WTC11 (cell line): ENCODE data around the gene SPTLC1. TPM values are rescaled to one million over a fixed set of nuclear protein-coding genes. Genes with fewer than 3 reads are reported as not detected.

ENCODE experiments used
- ATAC-seq: fragments of 200-7000 bp; cut with Tn5 transposase; 2 replicates; pipeline ENCODE4 v1.10.0; 2021; ENCODE audit warnings: mild to moderate bottlenecking, moderate library complexity
- CTCF ChIA-PET: fragments of 300-600 bp; sonication (Branson Sonifier 250); formaldehyde crosslinking; loops from one replicate; lab custom pipeline; 2021; ENCODE audit warnings: antibody characterized with exemption; lab: Charles Lee
- POLR2A ChIA-PET: fragments of 350-600 bp; sonication (Branson Sonifier 250); formaldehyde crosslinking; loops from one replicate; lab custom pipeline; 2021; ENCODE audit warnings: antibody characterized with exemption; lab: Charles Lee
- DNase-seq: peaks from one replicate; pipeline ENCODE4 v3.0.0; 2021; ENCODE audit warnings: low spot score
- H3K27ac Mint-ChIP-seq: 2 replicates; pipeline ENCODE4 v1.8.0; 2021; ENCODE audit warnings: mixed read lengths
- H3K27me3 Mint-ChIP-seq: 2 replicates; pipeline ENCODE4 v1.8.0; 2021; ENCODE audit warnings: low read depth, mild to moderate bottlenecking, moderate library complexity, mixed read lengths
- H3K36me3 Mint-ChIP-seq: 2 replicates; pipeline ENCODE4 v1.8.0; 2021; ENCODE audit warnings: mixed read lengths
- H3K4me1 Mint-ChIP-seq: 2 replicates; pipeline ENCODE4 v1.8.0; 2022; ENCODE audit warnings: mixed read lengths
- H3K4me3 Mint-ChIP-seq: 2 replicates; pipeline ENCODE4 v1.8.0; 2021; ENCODE audit warnings: mild to moderate bottlenecking, moderate library complexity, mixed read lengths
- H3K9me3 Mint-ChIP-seq: 2 replicates; pipeline ENCODE4 v1.8.0; 2021; ENCODE audit warnings: mixed read lengths
- ATF1 ChIP-seq: sonication (generic); formaldehyde crosslinking; IDR thresholded peaks from 2 replicates; pipeline ENCODE4 v1.8.1; 2023; ENCODE audit warnings: mild to moderate bottlenecking, moderate library complexity, missing genetic modification reagents
- CREM ChIP-seq: sonication (generic); formaldehyde crosslinking; IDR thresholded peaks from 2 replicates; pipeline ENCODE4 v1.8.1; 2022; ENCODE audit warnings: mild to moderate bottlenecking, missing genetic modification reagents, moderate library complexity
- FOXK1 ChIP-seq: sonication (generic); formaldehyde crosslinking; IDR thresholded peaks from 2 replicates; pipeline ENCODE4 v1.8.0; 2022; ENCODE audit warnings: mild to moderate bottlenecking, moderate library complexity, missing genetic modification reagents
- IRF2 ChIP-seq: sonication (generic); formaldehyde crosslinking; IDR thresholded peaks from 2 replicates; pipeline ENCODE4 v1.8.0; 2022; ENCODE audit warnings: low read depth, missing genetic modification reagents, borderline replicate concordance
- MXD4 ChIP-seq: fragments of 250-450 bp; sonication (Bioruptor Pico); IDR thresholded peaks from 2 replicates; pipeline ENCODE4 v1.8.0; 2021; ENCODE audit warnings: mild to moderate bottlenecking, moderate library complexity, borderline replicate concordance
- PRRX2 ChIP-seq: fragments of 250-450 bp; sonication (Bioruptor Pico); IDR thresholded peaks from 2 replicates; pipeline ENCODE4 v1.8.0; 2021; ENCODE audit warnings: mild to moderate bottlenecking
- SMAD3 ChIP-seq: sonication (generic); formaldehyde crosslinking; IDR thresholded peaks from 2 replicates; pipeline ENCODE4 v1.8.0; 2022; ENCODE audit warnings: missing genetic modification reagents, mild to moderate bottlenecking, borderline replicate concordance
- SMAD4 ChIP-seq: sonication (generic); formaldehyde crosslinking; IDR thresholded peaks from 2 replicates; pipeline ENCODE4 v1.8.0; 2022; ENCODE audit warnings: mild to moderate bottlenecking, missing genetic modification reagents
- TCF7 ChIP-seq: sonication (generic); formaldehyde crosslinking; IDR thresholded peaks from 2 replicates; pipeline ENCODE4 v1.8.0; 2022; ENCODE audit warnings: mild to moderate bottlenecking, low read depth, missing genetic modification reagents, moderate library complexity
- TEAD4 ChIP-seq: sonication (generic); formaldehyde crosslinking; IDR thresholded peaks from 2 replicates; pipeline ENCODE4 v1.8.0; 2022; ENCODE audit warnings: mild to moderate bottlenecking, missing genetic modification reagents
- TP53 ChIP-seq: sonication (generic); formaldehyde crosslinking; IDR thresholded peaks from 2 replicates; pipeline ENCODE4 v1.8.1; 2023; ENCODE audit warnings: mild to moderate bottlenecking, missing genetic modification reagents
- ZNF138 ChIP-seq: sonication (generic); formaldehyde crosslinking; conservative IDR thresholded peaks from 2 replicates; pipeline ENCODE4 v1.8.1; 2022; ENCODE audit warnings: mild to moderate bottlenecking, moderate library complexity, missing genetic modification reagents
- ZNF263 ChIP-seq: sonication (generic); formaldehyde crosslinking; IDR thresholded peaks from 2 replicates; pipeline ENCODE4 v1.8.1; 2022; ENCODE audit warnings: low read depth, mild to moderate bottlenecking, moderate library complexity, missing genetic modification reagents
- ZNF396 ChIP-seq: fragments of 250-450 bp; sonication (Bioruptor Pico); IDR thresholded peaks from 2 replicates; pipeline ENCODE4 v1.8.0; 2021; ENCODE audit warnings: mild to moderate bottlenecking, moderate library complexity, borderline replicate concordance
- total RNA-seq: library from RNA; stranded (reverse); gene quantifications from 3 replicates; pipeline ENCODE4 v1.2.3, GENCODE V29; 2021
- TF ChIP-seq, protein P1 (sequence below): sonication (generic); formaldehyde crosslinking; IDR thresholded peaks from 2 replicates; pipeline ENCODE4 v1.8.1; 2023; ENCODE audit warnings: mild to moderate bottlenecking, missing genetic modification reagents, moderate library complexity
- TF ChIP-seq, protein P2 (sequence below): sonication (generic); formaldehyde crosslinking; IDR thresholded peaks from 2 replicates; pipeline ENCODE4 v1.8.1; 2023; ENCODE audit warnings: mild to moderate bottlenecking, moderate library complexity, missing genetic modification reagents
- TF ChIP-seq, protein P3 (sequence below): sonication (generic); formaldehyde crosslinking; IDR thresholded peaks from 2 replicates; pipeline ENCODE4 v1.8.1; 2023; ENCODE audit warnings: mild to moderate bottlenecking, missing genetic modification reagents, borderline replicate concordance
- TF ChIP-seq, protein P4 (sequence below): sonication (generic); formaldehyde crosslinking; IDR thresholded peaks from 2 replicates; pipeline ENCODE4 v1.8.0; 2023; ENCODE audit warnings: missing genetic modification reagents, mild to moderate bottlenecking, borderline replicate concordance
- TF ChIP-seq, protein P5 (sequence below): fragments of 250-450 bp; sonication (Bioruptor Pico); IDR thresholded peaks from 2 replicates; pipeline ENCODE4 v1.8.0; 2021; ENCODE audit warnings: mild to moderate bottlenecking

The SPTLC1 gene
- total RNA-seq, 1 experiment from 2014 or later: 81.2 TPM

DNA sequence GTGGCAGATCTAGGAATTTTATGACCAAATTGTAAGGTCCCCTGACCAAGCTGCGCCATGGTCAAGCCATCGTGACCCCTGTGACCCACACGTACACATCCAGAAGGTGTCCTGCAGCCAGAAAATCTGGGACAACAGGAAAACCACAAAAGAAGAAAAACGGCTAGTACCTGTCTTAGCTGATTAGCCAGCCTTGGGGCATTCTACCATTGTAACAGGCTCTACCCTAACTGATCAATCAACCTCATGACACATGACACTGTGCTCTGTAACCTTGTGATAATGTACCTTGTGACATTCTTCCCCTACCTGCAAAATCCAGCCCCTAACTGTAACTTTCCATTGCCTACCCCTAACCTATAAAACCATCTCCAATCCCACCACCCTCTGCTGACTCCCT is 43.6 kb downstream of the SPTLC1 start:
- H3K27ac Mint-ChIP-seq: peak overlapping the region; percentile 4; the same call in 1 of the 2 replicates
- H3K27me3 Mint-ChIP-seq: no peaks in the 10 kb centered on the region
- TF ChIP-seq, protein P1, sequence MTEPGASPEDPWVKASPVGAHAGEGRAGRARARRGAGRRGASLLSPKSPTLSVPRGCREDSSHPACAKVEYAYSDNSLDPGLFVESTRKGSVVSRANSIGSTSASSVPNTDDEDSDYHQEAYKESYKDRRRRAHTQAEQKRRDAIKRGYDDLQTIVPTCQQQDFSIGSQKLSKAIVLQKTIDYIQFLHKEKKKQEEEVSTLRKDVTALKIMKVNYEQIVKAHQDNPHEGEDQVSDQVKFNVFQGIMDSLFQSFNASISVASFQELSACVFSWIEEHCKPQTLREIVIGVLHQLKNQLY: no peak
- TF ChIP-seq ATF1 (CRISPR knock-in tag): no peak
- TF ChIP-seq PRRX2 (CRISPR knock-in tag): no peak
- TF ChIP-seq, protein P2, sequence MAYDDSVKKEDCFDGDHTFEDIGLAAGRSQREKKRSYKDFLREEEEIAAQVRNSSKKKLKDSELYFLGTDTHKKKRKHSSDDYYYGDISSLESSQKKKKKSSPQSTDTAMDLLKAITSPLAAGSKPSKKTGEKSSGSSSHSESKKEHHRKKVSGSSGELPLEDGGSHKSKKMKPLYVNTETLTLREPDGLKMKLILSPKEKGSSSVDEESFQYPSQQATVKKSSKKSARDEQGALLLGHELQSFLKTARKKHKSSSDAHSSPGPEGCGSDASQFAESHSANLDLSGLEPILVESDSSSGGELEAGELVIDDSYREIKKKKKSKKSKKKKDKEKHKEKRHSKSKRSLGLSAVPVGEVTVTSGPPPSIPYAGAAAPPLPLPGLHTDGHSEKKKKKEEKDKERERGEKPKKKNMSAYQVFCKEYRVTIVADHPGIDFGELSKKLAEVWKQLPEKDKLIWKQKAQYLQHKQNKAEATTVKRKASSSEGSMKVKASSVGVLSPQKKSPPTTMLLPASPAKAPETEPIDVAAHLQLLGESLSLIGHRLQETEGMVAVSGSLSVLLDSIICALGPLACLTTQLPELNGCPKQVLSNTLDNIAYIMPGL (CRISPR knock-in tag): no peak
- no peak for TF ChIP-seq FOXK1
- TF ChIP-seq ZNF263 (CRISPR knock-in tag): no peak
- TF ChIP-seq SMAD3 (CRISPR knock-in tag): no peak
- no peak for TF ChIP-seq IRF2 (CRISPR knock-in tag)
- no peak for TF ChIP-seq TCF7 (CRISPR knock-in tag)
- no peak for TF ChIP-seq TP53 (CRISPR knock-in tag)
- H3K4me1 Mint-ChIP-seq: no peaks in the 10 kb centered on the region
- POLR2A ChIA-PET: interaction anchor here (0.6 kb wide), 1 partner anchor 36 kb away, joined by 3 read pairs; no protein-coding TSS in a partner anchor
- H3K4me3 Mint-ChIP-seq: no peak overlapping the region
- no peak for DNase-seq
- ATAC-seq: no peak
- CTCF ChIA-PET: no interaction called here
- no peaks in the 10 kb centered on the region for H3K9me3 Mint-ChIP-seq
- peaks cover 40% of the 10 kb centered on the region for H3K36me3 Mint-ChIP-seq

DNA sequence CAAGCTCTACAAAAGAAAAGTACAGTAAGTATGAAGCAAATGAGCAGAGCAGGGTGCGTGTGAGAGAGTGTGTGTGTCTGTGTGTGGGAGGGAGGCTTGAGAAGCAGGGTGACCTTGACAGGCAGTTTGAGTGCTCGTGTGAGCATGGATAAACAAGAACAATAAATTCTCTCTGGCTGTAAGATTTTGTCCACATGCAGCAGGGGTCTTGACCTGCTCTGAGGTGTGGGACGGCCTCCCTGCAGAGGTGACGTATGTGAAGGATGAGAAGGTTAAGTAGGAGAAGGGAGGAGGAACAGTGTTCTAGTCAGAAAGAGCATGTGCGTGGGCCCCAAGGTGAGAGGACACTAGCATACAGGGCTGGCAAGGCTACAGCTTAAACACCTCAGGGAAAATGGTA is 49.0 kb downstream of the SPTLC1 start:
- H3K27me3 Mint-ChIP-seq: no peaks in the 10 kb centered on the region
- ChIA-PET POLR2A (no interaction called here), CTCF (no interaction called here)
- DNase-seq: no peak
- H3K36me3 Mint-ChIP-seq: peaks cover 81% of the 10 kb centered on the region
- H3K4me1 Mint-ChIP-seq: no peaks in the 10 kb centered on the region
- TF ChIP-seq CREM (CRISPR knock-in tag): no peak
- TF ChIP-seq SMAD4 (CRISPR knock-in tag): no peak
- no peak for TF ChIP-seq TEAD4 (CRISPR knock-in tag)
- no peak for TF ChIP-seq ZNF138 (CRISPR knock-in tag)
- TF ChIP-seq MXD4 (CRISPR knock-in tag): no peak
- TF ChIP-seq, protein P3, sequence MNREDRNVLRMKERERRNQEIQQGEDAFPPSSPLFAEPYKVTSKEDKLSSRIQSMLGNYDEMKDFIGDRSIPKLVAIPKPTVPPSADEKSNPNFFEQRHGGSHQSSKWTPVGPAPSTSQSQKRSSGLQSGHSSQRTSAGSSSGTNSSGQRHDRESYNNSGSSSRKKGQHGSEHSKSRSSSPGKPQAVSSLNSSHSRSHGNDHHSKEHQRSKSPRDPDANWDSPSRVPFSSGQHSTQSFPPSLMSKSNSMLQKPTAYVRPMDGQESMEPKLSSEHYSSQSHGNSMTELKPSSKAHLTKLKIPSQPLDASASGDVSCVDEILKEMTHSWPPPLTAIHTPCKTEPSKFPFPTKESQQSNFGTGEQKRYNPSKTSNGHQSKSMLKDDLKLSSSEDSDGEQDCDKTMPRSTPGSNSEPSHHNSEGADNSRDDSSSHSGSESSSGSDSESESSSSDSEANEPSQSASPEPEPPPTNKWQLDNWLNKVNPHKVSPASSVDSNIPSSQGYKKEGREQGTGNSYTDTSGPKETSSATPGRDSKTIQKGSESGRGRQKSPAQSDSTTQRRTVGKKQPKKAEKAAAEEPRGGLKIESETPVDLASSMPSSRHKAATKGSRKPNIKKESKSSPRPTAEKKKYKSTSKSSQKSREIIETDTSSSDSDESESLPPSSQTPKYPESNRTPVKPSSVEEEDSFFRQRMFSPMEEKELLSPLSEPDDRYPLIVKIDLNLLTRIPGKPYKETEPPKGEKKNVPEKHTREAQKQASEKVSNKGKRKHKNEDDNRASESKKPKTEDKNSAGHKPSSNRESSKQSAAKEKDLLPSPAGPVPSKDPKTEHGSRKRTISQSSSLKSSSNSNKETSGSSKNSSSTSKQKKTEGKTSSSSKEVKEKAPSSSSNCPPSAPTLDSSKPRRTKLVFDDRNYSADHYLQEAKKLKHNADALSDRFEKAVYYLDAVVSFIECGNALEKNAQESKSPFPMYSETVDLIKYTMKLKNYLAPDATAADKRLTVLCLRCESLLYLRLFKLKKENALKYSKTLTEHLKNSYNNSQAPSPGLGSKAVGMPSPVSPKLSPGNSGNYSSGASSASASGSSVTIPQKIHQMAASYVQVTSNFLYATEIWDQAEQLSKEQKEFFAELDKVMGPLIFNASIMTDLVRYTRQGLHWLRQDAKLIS (CRISPR knock-in tag): no peak
- peaks cover 24% of the 10 kb centered on the region for H3K9me3 Mint-ChIP-seq
- H3K4me3 Mint-ChIP-seq: no peak overlapping the region
- ATAC-seq: no peak
- H3K27ac Mint-ChIP-seq: peak overlapping the region; percentile 22; the same call in 1 of the 2 replicates

DNA sequence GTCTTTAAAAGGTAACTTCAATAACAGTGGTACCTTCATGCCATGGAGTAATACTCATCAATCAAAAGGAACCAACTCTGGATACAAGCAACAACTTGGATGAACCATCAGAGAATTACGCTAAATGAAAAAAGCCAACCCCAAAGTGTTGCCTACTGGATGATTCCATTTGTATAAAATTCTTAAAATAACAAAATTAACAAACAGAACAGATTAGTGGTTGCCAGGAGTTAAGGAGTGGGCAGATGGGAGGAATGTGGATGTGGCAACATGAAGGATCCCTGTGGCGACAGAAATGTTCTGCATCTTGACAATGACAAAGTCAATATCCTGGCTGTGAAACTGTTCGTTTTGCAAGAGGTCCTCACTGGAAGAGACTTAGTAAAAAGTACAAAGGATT is 50.5 kb downstream of the SPTLC1 start:
- H3K27me3 Mint-ChIP-seq: no peaks in the 10 kb centered on the region
- ATAC-seq: no peak
- POLR2A ChIA-PET: no interaction called here
- CTCF ChIA-PET: no interaction called here
- peaks cover 35% of the 10 kb centered on the region for H3K9me3 Mint-ChIP-seq
- no peak for DNase-seq
- H3K27ac Mint-ChIP-seq: no peak overlapping the region
- H3K36me3 Mint-ChIP-seq: peaks cover 91% of the 10 kb centered on the region
- peaks cover 6% of the 10 kb centered on the region for H3K4me1 Mint-ChIP-seq
- no peak overlapping the region for H3K4me3 Mint-ChIP-seq
- TF ChIP-seq, protein P4, sequence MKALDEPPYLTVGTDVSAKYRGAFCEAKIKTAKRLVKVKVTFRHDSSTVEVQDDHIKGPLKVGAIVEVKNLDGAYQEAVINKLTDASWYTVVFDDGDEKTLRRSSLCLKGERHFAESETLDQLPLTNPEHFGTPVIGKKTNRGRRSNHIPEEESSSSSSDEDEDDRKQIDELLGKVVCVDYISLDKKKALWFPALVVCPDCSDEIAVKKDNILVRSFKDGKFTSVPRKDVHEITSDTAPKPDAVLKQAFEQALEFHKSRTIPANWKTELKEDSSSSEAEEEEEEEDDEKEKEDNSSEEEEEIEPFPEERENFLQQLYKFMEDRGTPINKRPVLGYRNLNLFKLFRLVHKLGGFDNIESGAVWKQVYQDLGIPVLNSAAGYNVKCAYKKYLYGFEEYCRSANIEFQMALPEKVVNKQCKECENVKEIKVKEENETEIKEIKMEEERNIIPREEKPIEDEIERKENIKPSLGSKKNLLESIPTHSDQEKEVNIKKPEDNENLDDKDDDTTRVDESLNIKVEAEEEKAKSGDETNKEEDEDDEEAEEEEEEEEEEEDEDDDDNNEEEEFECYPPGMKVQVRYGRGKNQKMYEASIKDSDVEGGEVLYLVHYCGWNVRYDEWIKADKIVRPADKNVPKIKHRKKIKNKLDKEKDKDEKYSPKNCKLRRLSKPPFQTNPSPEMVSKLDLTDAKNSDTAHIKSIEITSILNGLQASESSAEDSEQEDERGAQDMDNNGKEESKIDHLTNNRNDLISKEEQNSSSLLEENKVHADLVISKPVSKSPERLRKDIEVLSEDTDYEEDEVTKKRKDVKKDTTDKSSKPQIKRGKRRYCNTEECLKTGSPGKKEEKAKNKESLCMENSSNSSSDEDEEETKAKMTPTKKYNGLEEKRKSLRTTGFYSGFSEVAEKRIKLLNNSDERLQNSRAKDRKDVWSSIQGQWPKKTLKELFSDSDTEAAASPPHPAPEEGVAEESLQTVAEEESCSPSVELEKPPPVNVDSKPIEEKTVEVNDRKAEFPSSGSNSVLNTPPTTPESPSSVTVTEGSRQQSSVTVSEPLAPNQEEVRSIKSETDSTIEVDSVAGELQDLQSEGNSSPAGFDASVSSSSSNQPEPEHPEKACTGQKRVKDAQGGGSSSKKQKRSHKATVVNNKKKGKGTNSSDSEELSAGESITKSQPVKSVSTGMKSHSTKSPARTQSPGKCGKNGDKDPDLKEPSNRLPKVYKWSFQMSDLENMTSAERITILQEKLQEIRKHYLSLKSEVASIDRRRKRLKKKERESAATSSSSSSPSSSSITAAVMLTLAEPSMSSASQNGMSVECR: no peak
- TF ChIP-seq ZNF396 (CRISPR knock-in tag): no peak
- TF ChIP-seq, protein P5, sequence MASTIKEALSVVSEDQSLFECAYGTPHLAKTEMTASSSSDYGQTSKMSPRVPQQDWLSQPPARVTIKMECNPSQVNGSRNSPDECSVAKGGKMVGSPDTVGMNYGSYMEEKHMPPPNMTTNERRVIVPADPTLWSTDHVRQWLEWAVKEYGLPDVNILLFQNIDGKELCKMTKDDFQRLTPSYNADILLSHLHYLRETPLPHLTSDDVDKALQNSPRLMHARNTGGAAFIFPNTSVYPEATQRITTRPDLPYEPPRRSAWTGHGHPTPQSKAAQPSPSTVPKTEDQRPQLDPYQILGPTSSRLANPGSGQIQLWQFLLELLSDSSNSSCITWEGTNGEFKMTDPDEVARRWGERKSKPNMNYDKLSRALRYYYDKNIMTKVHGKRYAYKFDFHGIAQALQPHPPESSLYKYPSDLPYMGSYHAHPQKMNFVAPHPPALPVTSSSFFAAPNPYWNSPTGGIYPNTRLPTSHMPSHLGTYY: no peak
